Common myeloid progenitor, CD34-positive (primary cell): Measurements from ENCODE around the gene MED27.
A peak's percentile ranks its signal among the peaks of the same experiment; 100 is the strongest.

ENCODE experiments used
- CTCF ChIA-PET: fragments of 350-600 bp; sonication (Branson Sonifier 250); formaldehyde crosslinking; loops from one replicate; lab custom pipeline; 2021; ENCODE audit warnings: antibody characterized with exemption; lab: Charles Lee
- POLR2A ChIA-PET: fragments of 350-600 bp; sonication (Branson Sonifier 250); formaldehyde crosslinking; loops from one replicate; lab custom pipeline; 2021; ENCODE audit warnings: antibody characterized with exemption; lab: Charles Lee
- DNase-seq, 3 donors: peaks; one replicate each; pipeline versions ENCODE4 v3.0.0 to v3.0.0-alpha.2; 2013
- H3K27ac ChIP-seq, 2 experiments: 1 replicate in 1 of 2; 2 replicates in 1 of 2; pipeline ENCODE4 v1.7.0; 2013; ENCODE audit warnings: inconsistent platforms in 2 of 2, low read length in 2 of 2, mild to moderate bottlenecking in 2 of 2, low read depth in 1 of 2, moderate library complexity in 1 of 2; ENCODE audit not compliant: severe bottlenecking in 2 of 2, insufficient read depth in 1 of 2, poor library complexity in 1 of 2
- H3K27me3 ChIP-seq, 5 experiments: replicated peaks in 2 of 5; 1 replicate in 3 of 5; 2 replicates in 2 of 5; pipeline versions ENCODE4 v1.6.1 to v1.7.0; 2013; ENCODE audit warnings: low read length in 4 of 5, mild to moderate bottlenecking in 2 of 5, moderate library complexity in 2 of 5, inconsistent platforms in 1 of 5; ENCODE audit not compliant: insufficient read depth in 5 of 5, control insufficient read depth in 4 of 5
- H3K36me3 ChIP-seq, 4 experiments: 1 replicate in 2 of 4; 2 replicates in 2 of 4; pipeline versions ENCODE4 v1.6.1 to v1.7.0; 2013; ENCODE audit warnings: low read length in 3 of 4, control low read depth in 1 of 4, mild to moderate bottlenecking in 1 of 4; ENCODE audit not compliant: control insufficient read depth in 4 of 4, insufficient read depth in 4 of 4
- H3K4me1 ChIP-seq, 4 experiments: 1 replicate in 3 of 4; 2 replicates in 1 of 4; pipeline versions ENCODE4 v1.6.1 to v1.7.1; 2013; ENCODE audit warnings: low read length in 3 of 4, mild to moderate bottlenecking in 3 of 4, control low read depth in 1 of 4, inconsistent platforms in 1 of 4, moderate library complexity in 1 of 4; ENCODE audit not compliant: control insufficient read depth in 4 of 4, insufficient read depth in 4 of 4; ENCODE audit errors: control extremely low read depth in 1 of 4
- H3K4me3 ChIP-seq, 7 experiments: 1 replicate in 4 of 7; 2 replicates in 3 of 7; pipeline versions ENCODE4 v1.5.1 to v1.7.0; 2013; ENCODE audit warnings: mild to moderate bottlenecking in 7 of 7, low read length in 6 of 7, moderate library complexity in 6 of 7, inconsistent platforms in 2 of 7, low read depth in 2 of 7, control low read depth in 1 of 7; ENCODE audit not compliant: insufficient read depth in 4 of 7, control insufficient read depth in 1 of 7; ENCODE audit errors: extremely low read depth in 1 of 7
- H3K9me3 ChIP-seq, 5 experiments: 1 replicate in 4 of 5; 2 replicates in 1 of 5; pipeline versions ENCODE4 v1.6.1 to v1.7.1; 2013; ENCODE audit warnings: low read length in 4 of 5, mild to moderate bottlenecking in 2 of 5, inconsistent platforms in 1 of 5, low read depth in 1 of 5, moderate library complexity in 1 of 5; ENCODE audit not compliant: control insufficient read depth in 4 of 5, insufficient read depth in 2 of 5; ENCODE audit errors: control extremely low read depth in 1 of 5
- WGBS: methylation state at CpG from one replicate; pipeline ENCODE4 v1.1.5; 2013; ENCODE audit not compliant: insufficient coverage; 5-methylcytosine and 5-hydroxymethylcytosine counted together

MED27 gene

DNA sequence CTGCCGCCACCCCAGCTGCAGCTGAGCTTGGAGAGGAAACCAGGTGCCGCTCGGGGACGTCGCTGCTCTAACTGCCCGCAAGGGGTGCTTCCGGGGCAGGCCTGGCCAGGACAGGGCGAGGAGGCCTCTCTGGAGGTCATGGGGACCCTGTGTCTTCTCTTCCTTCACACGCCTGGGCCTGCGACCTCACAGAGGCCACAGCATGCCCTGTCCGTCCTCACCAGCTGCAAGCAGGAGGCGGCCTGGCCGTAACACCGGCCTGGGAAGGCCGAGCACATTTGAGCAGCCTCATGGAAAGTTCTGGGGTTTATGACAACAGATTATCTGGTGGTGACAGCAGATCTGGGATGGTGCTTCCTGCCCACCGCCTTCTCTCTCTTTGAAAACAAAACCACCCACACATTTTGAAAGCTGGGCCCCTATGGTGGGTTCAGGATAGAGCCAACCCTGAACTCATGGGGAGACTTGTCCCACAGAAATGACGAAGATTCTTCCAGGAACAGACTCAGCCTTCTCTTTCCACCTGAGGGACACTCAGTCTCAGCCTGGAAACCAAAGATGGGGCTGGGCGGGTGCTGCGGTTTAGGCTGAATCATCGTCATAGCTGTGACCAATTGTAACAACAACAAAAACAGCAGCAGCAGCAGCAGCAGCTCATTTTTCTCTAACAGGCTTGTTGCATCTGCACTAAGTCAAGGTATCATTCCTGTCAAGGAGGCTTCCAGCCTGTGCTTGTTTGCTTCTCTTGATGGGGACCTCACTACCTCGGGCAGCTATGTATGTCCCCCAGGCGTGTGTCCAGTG is 240.2 kb downstream of the MED27 start:
- POLR2A ChIA-PET = interaction anchor here (0.6 kb wide), 1 partner anchor 342 kb away, joined by 4 read pairs; no protein-coding TSS in a partner anchor
- no peaks in the 10 kb centered on the region for H3K9me3 ChIP-seq
- H3K4me3 ChIP-seq = no peak overlapping the region
- H3K36me3 ChIP-seq = no peaks in the 10 kb centered on the region
- 89% methylated on average over 21 of the region's 22 CpGs for WGBS
- peaks cover 0 to 32% (median 5%) of the 10 kb centered on the region in 5 experiments for H3K27me3 ChIP-seq
- no peak for DNase-seq
- peaks cover 0 to 2% (median 0%) of the 10 kb centered on the region in 4 experiments for H3K4me1 ChIP-seq
- CTCF ChIA-PET = interaction anchor here (0.6 to 1.2 kb wide), 3 partner anchors 18 to 80 kb away, joined by 3 read pairs; no protein-coding TSS in a partner anchor
- no peak overlapping the region for H3K27ac ChIP-seq

DNA sequence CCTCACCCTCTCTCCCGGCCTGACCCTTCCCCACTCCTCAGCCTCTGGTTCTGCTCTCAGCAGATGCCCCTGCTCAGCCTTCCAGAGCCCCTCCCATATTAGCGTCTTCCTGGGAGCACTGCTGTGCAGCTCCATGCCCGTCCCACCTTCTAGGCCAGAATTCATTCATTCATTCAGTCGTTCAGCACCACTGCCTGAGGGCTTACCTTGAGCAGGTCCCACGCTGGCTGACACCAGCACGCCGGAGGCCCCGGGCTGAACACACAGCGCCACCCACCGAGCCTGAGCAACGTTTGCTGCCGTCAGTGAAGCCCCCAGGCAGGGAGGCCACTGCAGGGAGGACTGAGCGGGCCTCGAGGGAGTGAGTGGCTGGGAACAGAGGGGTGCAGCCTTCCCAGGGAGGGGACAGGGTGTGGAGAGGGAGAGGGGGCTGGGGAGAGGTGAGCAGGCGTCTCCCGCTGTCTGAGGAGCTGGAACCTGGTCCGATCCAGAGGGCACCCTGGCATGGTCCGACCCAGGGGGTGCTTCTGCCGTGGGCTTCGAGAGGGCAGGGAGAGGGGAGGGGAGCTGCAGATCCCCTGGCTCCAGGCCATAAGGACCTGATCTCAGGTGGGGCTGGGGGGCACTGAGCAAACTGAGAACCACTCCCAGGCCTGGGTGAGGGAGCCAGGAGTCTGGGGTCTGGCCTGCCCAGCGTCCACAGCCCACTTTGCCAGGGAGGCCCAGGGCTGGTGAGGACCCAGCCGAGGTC is 241.0 kb downstream of the MED27 start:
- H3K27ac ChIP-seq = no peak overlapping the region
- ChIA-PET POLR2A (interaction anchor here (0.6 kb wide), 1 partner anchor 343 kb away, joined by 4 read pairs; no protein-coding TSS in a partner anchor), CTCF (interaction anchor here (0.8 to 0.9 kb wide), 2 partner anchors 18 to 399 kb away, joined by 3 read pairs; no protein-coding TSS in a partner anchor)
- H3K27me3 ChIP-seq = peaks cover 0 to 40% (median 5%) of the 10 kb centered on the region in 5 experiments
- H3K36me3 ChIP-seq = no peaks in the 10 kb centered on the region
- no peak overlapping the region for H3K4me3 ChIP-seq
- no peak for DNase-seq
- H3K9me3 ChIP-seq = peaks cover 0 to 8% (median 5%) of the 10 kb centered on the region in 5 experiments
- WGBS = 70% methylated on average over 22 of the region's 22 CpGs
- peaks cover 0 to 2% (median 0%) of the 10 kb centered on the region in 4 experiments for H3K4me1 ChIP-seq

DNA sequence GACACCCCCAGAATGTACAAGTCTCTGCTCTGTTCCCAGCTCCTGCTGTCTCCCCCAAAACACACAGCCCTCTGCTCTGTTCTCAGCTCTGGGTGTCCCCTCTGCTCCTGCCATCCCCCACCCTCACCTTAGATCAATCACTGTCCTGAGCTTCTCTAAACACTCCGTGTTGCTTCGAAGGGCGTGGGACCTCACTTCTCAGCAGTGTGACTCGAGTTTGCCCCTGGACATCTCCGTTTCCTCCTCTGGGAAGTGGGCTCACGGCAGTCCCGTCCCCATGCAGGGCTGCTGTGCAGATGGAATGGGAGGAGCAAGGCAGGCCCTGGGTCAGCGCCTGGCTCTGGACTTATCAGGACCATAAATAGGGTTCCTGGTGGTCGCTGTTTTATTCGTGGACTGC is 241.8 kb downstream of the MED27 start:
- Histone ChIP-seq H3K9me3 (peaks cover 0 to 14% (median 8%) of the 10 kb centered on the region in 5 experiments), H3K4me3 (no peak overlapping the region), H3K36me3 (no peaks in the 10 kb centered on the region), H3K27me3 (peaks cover 0 to 43% (median 5%) of the 10 kb centered on the region in 5 experiments), H3K27ac (no peak overlapping the region), H3K4me1 (peaks cover 0 to 2% (median 0%) of the 10 kb centered on the region in 4 experiments)
- WGBS = 54% methylated on average over 9 of the region's 10 CpGs
- POLR2A ChIA-PET = no interaction called here
- CTCF ChIA-PET = interaction anchor here (0.8 kb wide), 1 partner anchor 400 kb away, joined by 3 read pairs; no protein-coding TSS in a partner anchor
- no peak for DNase-seq

DNA sequence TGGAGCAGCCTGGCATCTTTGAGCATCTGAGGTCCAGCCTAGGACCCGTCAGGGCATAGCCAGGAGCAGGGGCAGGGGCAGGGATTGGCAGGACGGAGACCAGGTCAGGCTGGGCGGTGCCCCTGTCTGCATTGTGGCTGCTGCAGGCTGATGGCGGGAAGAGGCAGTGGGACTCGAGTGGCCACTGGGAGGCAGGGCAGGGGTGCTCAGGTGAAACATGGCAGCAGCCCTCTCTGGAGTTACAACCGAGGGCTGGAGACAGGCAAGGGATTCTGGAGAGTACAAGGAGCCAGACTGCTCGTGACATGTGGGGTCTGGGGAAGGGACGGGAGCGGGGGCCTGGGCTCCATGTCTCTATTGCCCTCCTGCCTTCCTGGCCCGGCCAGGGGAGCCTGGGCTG is 242.4 kb downstream of the MED27 start:
- Histone ChIP-seq H3K27me3 (peaks cover 0 to 43% (median 5%) of the 10 kb centered on the region in 5 experiments), H3K27ac (no peak overlapping the region), H3K4me3 (no peak overlapping the region), H3K9me3 (peaks cover 0 to 14% (median 8%) of the 10 kb centered on the region in 5 experiments), H3K4me1 (no peaks in the 10 kb centered on the region), H3K36me3 (no peaks in the 10 kb centered on the region)
- WGBS = 59% methylated on average over 10 of the region's 10 CpGs
- POLR2A ChIA-PET = no interaction called here
- DNase-seq = peak in 2 of 3 donors; percentile 11 to 22
- CTCF ChIA-PET = no interaction called here

DNA sequence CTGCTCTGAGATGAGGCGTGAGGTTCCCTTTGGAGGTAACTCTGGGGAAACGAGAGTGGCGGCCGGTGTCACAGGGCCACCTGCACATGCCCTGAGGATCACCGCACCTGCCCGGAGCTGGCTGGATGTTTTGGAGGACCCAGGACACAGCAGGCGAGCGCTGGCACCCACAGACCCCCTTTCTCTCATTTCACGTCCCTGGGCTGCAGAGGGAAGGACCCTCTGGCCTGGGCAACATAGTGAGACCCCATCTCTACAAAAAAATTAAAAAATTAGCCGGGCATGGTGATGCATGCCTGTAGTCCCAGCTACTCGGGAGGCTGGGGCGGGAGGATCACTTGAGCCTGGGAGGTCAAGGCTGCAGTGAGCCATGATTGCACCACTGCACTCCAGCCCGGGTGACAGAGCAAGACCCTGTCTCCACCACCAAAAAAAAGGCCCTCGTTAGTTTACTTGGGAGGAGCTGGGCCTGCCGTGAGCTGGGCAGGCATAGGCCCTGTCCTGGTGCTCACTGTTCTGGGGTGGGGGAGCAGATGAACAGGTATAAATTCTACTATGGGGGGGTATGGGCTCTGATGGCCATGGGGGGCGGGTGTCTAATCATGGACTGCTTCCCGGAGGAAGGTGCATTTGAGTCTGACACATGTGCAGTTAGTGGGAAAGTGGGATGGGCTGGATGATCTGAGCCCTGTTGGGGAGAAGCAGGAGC is 242.9 kb downstream of the MED27 start:
- H3K27me3 ChIP-seq = peaks cover 0 to 43% (median 5%) of the 10 kb centered on the region in 5 experiments
- ChIA-PET CTCF (no interaction called here), POLR2A (no interaction called here)
- DNase-seq = no peak
- H3K27ac ChIP-seq = no peak overlapping the region
- H3K4me3 ChIP-seq = no peak overlapping the region
- no peaks in the 10 kb centered on the region for H3K36me3 ChIP-seq
- H3K4me1 ChIP-seq = no peaks in the 10 kb centered on the region
- H3K9me3 ChIP-seq = peaks cover 0 to 14% (median 8%) of the 10 kb centered on the region in 5 experiments
- WGBS = 89% methylated on average over 13 of the region's 17 CpGs

DNA sequence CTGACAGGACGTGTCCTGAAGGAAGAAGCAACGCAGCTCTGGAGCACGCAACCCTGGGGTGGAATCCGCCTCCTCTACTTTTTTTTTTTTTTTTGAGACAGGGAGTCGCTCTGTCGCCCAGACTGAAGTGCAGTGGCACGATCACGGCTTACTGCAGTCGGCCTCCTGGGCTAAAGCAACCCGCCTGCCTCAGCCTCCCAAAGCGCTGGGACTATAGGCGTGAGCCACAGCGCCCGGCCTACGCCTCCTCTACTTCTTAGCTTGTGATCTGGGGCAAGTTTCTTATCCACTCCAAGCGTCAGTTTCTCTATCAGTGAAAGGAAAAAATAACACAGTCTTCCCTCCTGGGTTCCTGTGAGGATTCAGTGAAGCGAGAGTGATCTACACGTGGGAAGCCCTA is 243.6 kb downstream of the MED27 start:
- Histone ChIP-seq H3K27ac (no peak overlapping the region), H3K36me3 (no peaks in the 10 kb centered on the region), H3K4me3 (no peak overlapping the region), H3K4me1 (no peaks in the 10 kb centered on the region), H3K9me3 (peaks cover 0 to 14% (median 10%) of the 10 kb centered on the region in 5 experiments), H3K27me3 (peaks cover 0 to 43% (median 5%) of the 10 kb centered on the region in 5 experiments)
- 86% methylated on average over 16 of the region's 18 CpGs for WGBS
- CTCF ChIA-PET = no interaction called here
- DNase-seq = no peak
- POLR2A ChIA-PET = no interaction called here
